ENCODE measurements around the gene RFX8.
A peak's percentile ranks its signal among the peaks of the same experiment; 100 is the strongest.

RFX8 gene

DNA sequence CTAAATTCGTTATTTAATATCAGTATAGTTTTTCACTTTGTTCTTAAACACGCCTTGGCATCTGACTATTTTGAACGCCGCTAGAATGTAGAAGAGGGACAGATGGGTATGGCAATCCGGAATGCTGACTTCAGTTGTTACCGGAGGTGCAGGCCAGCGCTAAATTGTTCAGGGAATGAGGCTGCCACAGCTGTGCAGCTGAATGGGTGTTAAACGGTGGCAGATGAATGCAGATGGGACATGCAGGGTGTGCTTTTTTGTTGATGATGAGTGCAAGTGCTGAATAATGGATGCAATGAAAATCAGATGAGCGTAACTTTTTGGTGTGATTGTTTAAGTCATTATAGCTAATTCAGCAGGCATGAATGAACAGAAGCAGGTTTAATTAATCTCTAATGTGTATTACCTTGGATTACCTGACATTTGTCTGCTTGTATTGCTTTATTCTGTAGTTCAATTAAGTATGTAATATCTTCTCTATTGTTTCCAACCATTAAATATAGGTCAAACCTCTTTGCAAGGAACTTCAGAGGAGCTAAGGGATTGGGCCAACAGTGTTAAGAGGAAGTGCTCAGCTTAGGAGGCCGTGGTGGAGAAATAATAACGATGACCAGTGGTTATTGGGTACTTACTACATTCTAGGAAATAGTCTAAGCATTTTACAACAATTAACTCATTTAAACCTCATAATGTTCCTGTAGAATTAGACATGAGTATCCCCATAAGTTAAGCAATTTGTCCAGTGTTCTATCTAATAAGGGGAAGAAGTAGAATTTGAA is 75.7 kb downstream of the RFX8 start:
- no peaks in the 10 kb centered on the region for H3K9me3 Mint-ChIP-seq
- H3K4me1 Mint-ChIP-seq, result peaks cover 23% of the 10 kb centered on the region
- H3K27ac Mint-ChIP-seq, result no peak overlapping the region
- DNase-seq (ENCODE audit: low spot score in 2 of 2) (no peak), ATAC-seq (no peak)
- H3K4me3 Mint-ChIP-seq, result no peak overlapping the region
- no peaks in the 10 kb centered on the region for H3K36me3 Mint-ChIP-seq

- no peak overlapping the region for H3K27ac Mint-ChIP-seq
- H3K4me1 Mint-ChIP-seq, result peaks cover 23% of the 10 kb centered on the region
- H3K36me3 Mint-ChIP-seq, result no peaks in the 10 kb centered on the region
- H3K9me3 Mint-ChIP-seq, result no peaks in the 10 kb centered on the region
- H3K4me3 Mint-ChIP-seq, result no peak overlapping the region
- peak; percentile 37 for ATAC-seq
- no peak for DNase-seq (ENCODE audit: low spot score in 2 of 2)
Observed at GRCh38 chr2:101398116-101398821, 76.6 kb downstream of the RFX8 start.

DNA sequence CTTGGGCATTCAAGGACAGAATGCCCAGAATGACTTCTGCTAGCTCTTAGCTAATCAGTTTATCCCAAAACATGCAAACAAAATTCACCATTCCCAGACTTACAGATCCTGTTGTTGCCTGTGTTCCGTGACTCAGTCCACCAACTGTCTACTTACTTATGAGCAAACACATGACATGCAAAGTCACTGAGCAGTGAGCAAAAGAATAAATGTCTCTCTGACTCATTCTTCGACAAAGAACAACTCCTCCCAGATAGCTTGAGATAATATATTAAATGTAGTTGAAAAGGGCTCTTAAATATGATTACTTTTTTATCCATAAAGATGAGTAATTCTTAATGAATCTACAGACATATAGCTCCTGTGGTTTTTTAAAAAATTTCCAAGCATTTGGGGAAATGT is 78.6 kb downstream of the RFX8 start:
- peak overlapping the region; percentile 2 for H3K4me3 Mint-ChIP-seq
- H3K9me3 Mint-ChIP-seq, result no peaks in the 10 kb centered on the region
- H3K36me3 Mint-ChIP-seq, result no peaks in the 10 kb centered on the region
- peak; percentile 81 for ATAC-seq
- H3K27ac Mint-ChIP-seq, result peak overlapping the region; percentile 3
- H3K4me1 Mint-ChIP-seq, result peaks cover 16% of the 10 kb centered on the region
- no peak for DNase-seq (ENCODE audit: low spot score in 2 of 2)

GRCh38 chr2:101395545-101396315 is 79.2 kb downstream of the RFX8 start:
- no peak for DNase-seq (ENCODE audit: low spot score in 2 of 2)
- H3K4me1 Mint-ChIP-seq, result peaks cover 16% of the 10 kb centered on the region
- peak; percentile 84 for ATAC-seq
- H3K36me3 Mint-ChIP-seq, result no peaks in the 10 kb centered on the region
- peak overlapping the region; percentile 3 for H3K27ac Mint-ChIP-seq
- H3K4me3 Mint-ChIP-seq, result peak overlapping the region; percentile 2
- no peaks in the 10 kb centered on the region for H3K9me3 Mint-ChIP-seq

GRCh38 chr2:101388232-101388631 is 86.7 kb downstream of the RFX8 start:
- H3K9me3 Mint-ChIP-seq, result no peaks in the 10 kb centered on the region
- H3K36me3 Mint-ChIP-seq, result no peaks in the 10 kb centered on the region
- H3K4me1 Mint-ChIP-seq, result no peaks in the 10 kb centered on the region
- peak overlapping the region; percentile 61 for H3K4me3 Mint-ChIP-seq
- ATAC-seq (no peak), DNase-seq (ENCODE audit: low spot score in 2 of 2) (no peak)
- H3K27ac Mint-ChIP-seq, result no peak overlapping the region

DNA sequence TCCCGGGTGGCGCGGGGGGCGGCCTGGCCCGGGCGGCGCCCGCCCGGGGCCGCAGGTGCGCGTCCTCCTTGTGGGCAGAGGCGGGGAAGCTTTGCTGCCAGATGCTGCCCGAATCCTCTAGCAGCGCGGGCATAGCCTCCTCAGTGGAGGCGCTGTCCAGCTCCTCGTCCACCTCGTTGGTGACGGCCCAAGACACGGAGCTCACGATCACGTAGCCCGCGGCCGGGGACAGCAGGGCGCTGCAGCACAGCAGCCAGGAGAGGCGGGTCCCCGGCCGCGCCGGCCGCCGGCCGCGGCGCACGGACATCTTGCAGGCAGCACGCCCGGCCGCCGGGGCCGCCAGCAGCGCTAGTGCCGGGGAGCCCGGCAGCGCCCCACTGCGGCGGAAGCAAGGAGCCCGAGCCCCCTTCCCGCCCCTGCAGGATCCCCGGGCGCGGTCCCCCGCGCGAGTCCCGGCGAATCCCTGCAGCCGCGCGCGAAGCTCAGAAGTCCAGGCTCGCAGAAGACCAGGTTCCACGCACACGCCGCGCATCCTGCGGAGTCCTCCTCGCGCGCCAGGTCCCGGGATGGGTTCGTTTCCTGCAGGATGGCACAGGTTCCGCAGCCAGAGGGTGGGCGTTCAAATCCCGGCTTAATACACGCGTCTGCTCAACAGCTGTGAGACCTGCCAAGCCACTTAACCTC is 87.6 kb downstream of the RFX8 start, which contains the start of gene CREG2:
TSS of gene CREG2 (minus strand) at position 353 of the 684 bp plus-strand sequence. CDS start at position 307, 46 bp downstream.
- Mint-ChIP-seq H3K9me3 (no peaks in the 10 kb centered on the region), H3K4me3 (peak within 1 kb of the TSS; percentile 61), H3K36me3 (no peaks in the 10 kb centered on the region), H3K27ac (no peak within 1 kb of the TSS), H3K4me1 (no peaks in the 10 kb centered on the region)
- ATAC-seq (peak; percentile 86), DNase-seq (ENCODE audit: low spot score in 2 of 2) (peak; percentile 46 to 71)

- Mint-ChIP-seq H3K36me3 (no peaks in the 10 kb centered on the region), H3K27ac (no peak overlapping the region), H3K9me3 (no peaks in the 10 kb centered on the region), H3K4me3 (peak overlapping the region; percentile 61), H3K4me1 (no peaks in the 10 kb centered on the region)
- no peak for DNase-seq (ENCODE audit: low spot score in 2 of 2)
- peak; percentile 26 for ATAC-seq
Observed at GRCh38 chr2:101386599-101387150, 88.2 kb downstream of the RFX8 start.

GRCh38 chr2:101383016-101383541 is 91.8 kb downstream of the RFX8 start:
- Mint-ChIP-seq H3K36me3 (no peaks in the 10 kb centered on the region), H3K9me3 (no peaks in the 10 kb centered on the region), H3K27ac (no peak overlapping the region), H3K4me3 (no peak overlapping the region), H3K4me1 (no peaks in the 10 kb centered on the region)
- ATAC-seq, result no peak
- no peak for DNase-seq (ENCODE audit: low spot score in 2 of 2)

GRCh38 chr2:101382442-101382841 is 92.5 kb downstream of the RFX8 start:
- DNase-seq (ENCODE audit: low spot score in 2 of 2), result no peak
- H3K27ac Mint-ChIP-seq, result no peak overlapping the region

GRCh38 chr2:101380376-101380775 is 94.5 kb downstream of the RFX8 start:
- ATAC-seq (no peak), DNase-seq (ENCODE audit: low spot score in 2 of 2) (no peak)
- no peaks in the 10 kb centered on the region for H3K36me3 Mint-ChIP-seq
- H3K4me1 Mint-ChIP-seq, result no peaks in the 10 kb centered on the region
- H3K4me3 Mint-ChIP-seq, result no peak overlapping the region
- H3K9me3 Mint-ChIP-seq, result no peaks in the 10 kb centered on the region
- no peak overlapping the region for H3K27ac Mint-ChIP-seq

More at GRCh38 chr2:101382442-101382841, 92.5 kb downstream of the RFX8 start:
- Mint-ChIP-seq H3K4me3 (no peak overlapping the region), H3K4me1 (no peaks in the 10 kb centered on the region), H3K36me3 (no peaks in the 10 kb centered on the region), H3K9me3 (no peaks in the 10 kb centered on the region)
- no peak for ATAC-seq

GRCh38 chr2:101379091-101379490 is 95.8 kb downstream of the RFX8 start:
- Mint-ChIP-seq H3K36me3 (no peaks in the 10 kb centered on the region), H3K4me1 (no peaks in the 10 kb centered on the region), H3K27ac (no peak overlapping the region), H3K4me3 (no peak overlapping the region), H3K9me3 (no peaks in the 10 kb centered on the region)
- DNase-seq (ENCODE audit: low spot score in 2 of 2), result no peak
- no peak for ATAC-seq

DNA sequence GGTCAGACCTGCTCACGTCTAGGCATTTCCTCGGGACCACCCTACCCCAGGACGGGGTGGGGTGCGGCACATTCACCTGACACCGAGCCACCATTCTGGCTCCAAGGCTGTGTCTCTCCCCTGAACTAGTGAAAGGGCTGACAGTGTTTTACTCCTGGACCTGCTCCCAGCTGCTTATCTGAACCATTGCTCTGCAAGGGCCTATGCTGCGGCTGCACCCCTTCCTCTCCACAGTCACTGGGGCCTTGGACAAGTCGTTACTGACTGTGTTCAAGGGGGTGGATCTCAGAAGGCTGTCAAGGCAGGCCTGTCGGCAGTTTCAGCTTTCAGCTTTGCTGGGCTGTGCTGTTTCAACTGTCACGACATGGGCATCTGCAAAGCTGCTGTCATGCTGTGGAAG is 99.3 kb downstream of the RFX8 start:
- H3K36me3 Mint-ChIP-seq, result no peaks in the 10 kb centered on the region
- DNase-seq (ENCODE audit: low spot score in 2 of 2) (no peak), ATAC-seq (no peak)
- H3K9me3 Mint-ChIP-seq, result peaks cover 3% of the 10 kb centered on the region
- no peak overlapping the region for H3K27ac Mint-ChIP-seq
- H3K4me1 Mint-ChIP-seq, result no peaks in the 10 kb centered on the region
- no peak overlapping the region for H3K4me3 Mint-ChIP-seq

DNA sequence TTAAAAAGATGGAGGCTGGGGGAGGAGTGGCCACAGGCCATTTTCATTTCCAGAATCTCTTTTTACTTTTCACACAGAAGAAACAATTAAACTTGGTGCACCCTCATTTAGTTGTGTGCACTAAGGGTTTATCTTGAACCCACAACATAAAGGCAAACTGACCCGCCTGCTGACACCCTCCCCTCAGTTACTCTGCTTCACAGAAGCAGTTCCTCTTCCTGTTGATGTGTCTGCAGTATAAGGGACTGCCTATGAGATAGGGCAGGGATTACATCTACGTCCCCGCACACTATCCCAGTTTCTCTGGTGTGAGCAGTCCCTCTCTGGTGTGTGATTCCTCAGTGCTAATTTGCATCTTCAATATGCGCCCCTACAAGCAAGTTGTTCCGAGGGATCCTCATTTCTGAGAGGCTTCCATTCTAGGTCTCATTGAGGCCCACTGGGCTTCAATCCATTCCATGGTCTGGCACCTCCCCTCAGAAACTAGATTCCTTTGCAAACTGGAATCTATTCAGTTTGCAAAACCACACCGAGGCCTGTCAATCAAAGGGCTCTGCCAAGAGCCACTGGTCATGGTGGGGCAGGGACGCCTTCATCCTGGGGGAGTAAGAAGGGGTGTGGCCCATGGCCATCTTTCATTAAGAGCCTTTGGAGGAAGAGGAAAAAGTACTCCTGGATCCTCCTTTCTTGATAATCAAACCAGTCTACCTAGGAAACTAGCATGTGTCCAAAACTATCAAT is 99.9 kb downstream of the RFX8 start:
- ATAC-seq (no peak), DNase-seq (ENCODE audit: low spot score in 2 of 2) (no peak)
- Mint-ChIP-seq H3K4me3 (no peak overlapping the region), H3K27ac (no peak overlapping the region), H3K4me1 (no peaks in the 10 kb centered on the region), H3K9me3 (peaks cover 3% of the 10 kb centered on the region), H3K36me3 (no peaks in the 10 kb centered on the region)

DNA sequence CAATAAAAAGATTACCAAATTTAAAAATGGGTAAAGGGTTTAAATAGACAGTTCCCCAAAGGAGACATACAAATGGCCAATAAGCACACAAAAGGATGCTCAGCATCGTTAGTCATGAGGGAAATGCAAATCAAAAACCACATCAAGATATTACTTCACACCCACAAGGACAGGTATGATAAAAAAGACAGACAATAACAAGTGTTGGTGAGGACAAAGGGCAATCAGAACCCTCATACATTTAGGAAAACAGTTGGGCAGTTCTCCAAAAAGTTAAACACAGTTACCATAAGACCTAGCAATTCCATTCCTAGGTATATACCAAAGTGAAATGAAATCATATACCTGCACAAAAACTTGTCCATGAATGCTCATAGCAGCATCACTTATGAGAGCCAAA is 102.1 kb downstream of the RFX8 start:
- no peaks in the 10 kb centered on the region for H3K36me3 Mint-ChIP-seq
- DNase-seq (ENCODE audit: low spot score in 2 of 2), result no peak
- no peaks in the 10 kb centered on the region for H3K4me1 Mint-ChIP-seq
- H3K4me3 Mint-ChIP-seq, result no peak overlapping the region
- no peak overlapping the region for H3K27ac Mint-ChIP-seq
- H3K9me3 Mint-ChIP-seq, result peaks cover 3% of the 10 kb centered on the region
- ATAC-seq, result no peak

Measured in stimulated activated effector memory CD8-positive, alpha-beta T cell treated with anti-CD3 and anti-CD28 coated beads, Interleukin-12 subunit alpha, Interleukin-12 subunit beta, amount 100 ng/mL, for 72 hours (primary cell).